Measurements from ENCODE around the gene CAMTA1. TPM values are rescaled to one million over a fixed set of nuclear protein-coding genes. Genes with fewer than 3 reads are reported as not detected.

The CAMTA1 gene
- polyA plus RNA-seq, 1 donor from 2014 or later, result 162 TPM

- H3K79me2 ChIP-seq (replicated peaks; ENCODE audit: insufficient read depth, low read length), result peaks cover 3% of the 10 kb centered on the region
- H4K20me1 ChIP-seq (ENCODE audit: insufficient read depth), result no peaks in the 10 kb centered on the region
- TF ChIP-seq REST (IDR thresholded peaks at IDR 0.05; ENCODE audit: borderline replicate concordance) (no peak), SMC3 (conservative IDR thresholded peaks at IDR 0.05; ENCODE audit: poor library complexity) (no peak)
- no peak overlapping the region for H3K4me3 ChIP-seq (ENCODE audit: low read length)
- no peaks in the 10 kb centered on the region for H3K9me2 ChIP-seq (ENCODE audit: insufficient read depth, low read length)
- H3K9me3 ChIP-seq (ENCODE audit: low read length), result no peaks in the 10 kb centered on the region
- H3K27me3 ChIP-seq (ENCODE audit: insufficient read depth, low read depth, low read length), result no peaks in the 10 kb centered on the region
- H3K36me3 ChIP-seq (ENCODE audit: insufficient read depth, low read length), result no peaks in the 10 kb centered on the region
- H3F3A ChIP-seq (ENCODE audit: insufficient read depth, low read length, poor library complexity, severe bottlenecking), result no peaks in the 10 kb centered on the region
- H2AFZ ChIP-seq (ENCODE audit: low read depth, low read length), result no peak overlapping the region
- H3K4me2 ChIP-seq (ENCODE audit: low read length), result no peak overlapping the region
- H3K27ac ChIP-seq (ENCODE audit: low read length), result no peak overlapping the region
- no peak overlapping the region for H3K9ac ChIP-seq (ENCODE audit: low read length)
These were observed 108.1 kb downstream of the CAMTA1 start for GRCh38 chr1:6893388-6893787.

- no peaks in the 10 kb centered on the region for H3K27me3 ChIP-seq (ENCODE audit: insufficient read depth, low read depth, low read length)
- H3K4me2 ChIP-seq (ENCODE audit: low read length), result no peak overlapping the region
- H3K27ac ChIP-seq (ENCODE audit: low read length), result no peak overlapping the region
- no peak overlapping the region for H3K4me3 ChIP-seq (ENCODE audit: low read length)
- TF ChIP-seq EZH2 (IDR thresholded peaks at IDR 0.05; ENCODE audit: borderline replicate concordance, insufficient read depth, low read length, poor library complexity, severe bottlenecking), result no peak
- TF ChIP-seq CTCF (IDR thresholded peaks at IDR 0.05; ENCODE audit: poor library complexity, severe bottlenecking), result no peak
- TF ChIP-seq SMC3 (conservative IDR thresholded peaks at IDR 0.05; ENCODE audit: poor library complexity), result no peak
- TF ChIP-seq MXI1 (conservative IDR thresholded peaks at IDR 0.05; ENCODE audit: poor library complexity, severe bottlenecking), result no peak
- TF ChIP-seq REST (IDR thresholded peaks at IDR 0.05; ENCODE audit: borderline replicate concordance), result no peak
- TF ChIP-seq RAD21 (conservative IDR thresholded peaks at IDR 0.05), result no peak
- no peak for TF ChIP-seq EP300 (conservative IDR thresholded peaks at IDR 0.05; ENCODE audit: poor library complexity, severe bottlenecking)
- no peak for TF ChIP-seq TAF1 (IDR thresholded peaks at IDR 0.05; ENCODE audit: low read depth)
- TF ChIP-seq POLR2AphosphoS5 (IDR thresholded peaks at IDR 0.05), result no peak
- H3F3A ChIP-seq (ENCODE audit: insufficient read depth, low read length, poor library complexity, severe bottlenecking), result no peaks in the 10 kb centered on the region
- H3K36me3 ChIP-seq (ENCODE audit: insufficient read depth, low read length), result no peaks in the 10 kb centered on the region
- H3K9ac ChIP-seq (ENCODE audit: low read length), result no peak overlapping the region
- H3K9me3 ChIP-seq (ENCODE audit: low read length), result no peaks in the 10 kb centered on the region
- H4K20me1 ChIP-seq (ENCODE audit: insufficient read depth), result no peaks in the 10 kb centered on the region
- no peak overlapping the region for H2AFZ ChIP-seq (ENCODE audit: low read depth, low read length)
- H3K9me2 ChIP-seq (ENCODE audit: insufficient read depth, low read length), result no peaks in the 10 kb centered on the region
- H3K79me2 ChIP-seq (replicated peaks; ENCODE audit: insufficient read depth, low read length), result peaks cover 3% of the 10 kb centered on the region
These were observed 111.9 kb downstream of the CAMTA1 start for GRCh38 chr1:6897138-6897537.

Measured in neural cell (in vitro differentiated cells).